GM19240 (cell line): Measurements from ENCODE around the gene SNAI3.

ENCODE experiments used
- DNase-seq: peaks from one replicate; pipeline ENCODE4 v3.0.0; 2011; ENCODE audit warnings: low spot score; ENCODE audit not compliant: insufficient read length

The SNAI3 gene

DNA sequence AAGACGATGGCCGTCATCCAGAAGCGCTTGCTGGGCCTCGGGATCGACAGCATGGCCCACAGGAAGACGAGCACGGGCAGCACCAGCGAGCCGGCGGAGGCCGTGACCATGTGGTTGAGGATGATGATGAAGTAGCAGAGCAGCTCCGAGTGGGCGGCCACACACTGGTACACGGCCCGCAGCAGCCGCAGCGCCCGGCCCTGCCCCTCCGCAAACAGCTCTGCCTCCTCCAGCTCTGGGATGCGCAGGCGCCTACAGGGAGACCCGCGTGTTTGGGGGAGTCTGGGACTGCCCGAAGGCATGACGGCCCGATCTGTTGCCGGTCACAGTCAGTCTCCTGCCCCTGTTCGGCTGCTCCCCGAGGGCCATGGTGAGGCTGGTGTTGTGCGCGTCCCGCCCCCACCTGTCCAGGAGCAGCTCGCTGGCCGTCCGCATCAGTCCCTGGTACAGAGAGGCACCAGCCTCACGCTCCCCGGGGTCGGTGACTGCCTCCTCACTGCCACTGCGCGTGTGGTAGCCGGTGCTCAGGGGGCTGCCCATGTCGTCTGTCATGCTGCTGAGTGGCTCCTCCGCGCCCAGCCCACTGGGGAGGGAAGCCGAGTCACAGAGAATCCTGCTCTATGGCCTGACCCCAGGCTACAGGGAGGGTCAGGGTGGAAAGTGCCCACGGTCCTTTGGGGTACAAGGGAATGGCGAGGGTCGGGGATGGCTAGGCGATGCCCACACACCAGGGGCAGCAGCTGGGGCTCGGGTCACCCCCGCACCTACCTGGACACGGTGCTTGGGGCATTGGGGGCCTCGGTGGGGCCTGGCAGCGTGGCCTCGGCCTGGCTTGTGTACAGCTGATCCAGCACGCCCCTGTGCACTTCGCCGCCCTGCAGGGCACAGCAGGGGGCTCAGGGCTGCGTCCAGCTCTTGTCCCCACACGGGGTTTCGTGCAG lies 35.8 kb upstream of the SNAI3 start:
- DNase-seq, result no peak

DNA sequence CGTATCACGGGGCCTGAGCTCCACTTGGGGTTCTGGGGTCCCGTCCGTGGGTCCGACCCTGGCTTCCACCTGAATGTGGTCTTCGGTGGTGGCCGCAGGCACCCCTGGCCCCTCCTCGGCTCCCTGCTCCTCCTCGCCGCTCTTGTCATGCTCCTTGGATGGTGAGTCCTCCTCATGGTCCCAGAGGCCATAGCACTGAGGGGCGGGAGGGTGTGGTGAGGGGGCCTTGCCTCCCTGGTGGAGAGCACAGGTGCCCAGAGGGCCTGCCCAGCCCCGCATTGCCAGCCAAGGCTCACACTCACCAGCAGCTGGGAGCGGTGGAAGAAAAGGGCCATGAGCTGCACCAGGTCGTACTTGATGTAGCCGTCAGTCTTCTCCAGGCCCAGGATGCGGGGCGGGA lies 34.9 kb upstream of the SNAI3 start:
- no peak for DNase-seq

DNA sequence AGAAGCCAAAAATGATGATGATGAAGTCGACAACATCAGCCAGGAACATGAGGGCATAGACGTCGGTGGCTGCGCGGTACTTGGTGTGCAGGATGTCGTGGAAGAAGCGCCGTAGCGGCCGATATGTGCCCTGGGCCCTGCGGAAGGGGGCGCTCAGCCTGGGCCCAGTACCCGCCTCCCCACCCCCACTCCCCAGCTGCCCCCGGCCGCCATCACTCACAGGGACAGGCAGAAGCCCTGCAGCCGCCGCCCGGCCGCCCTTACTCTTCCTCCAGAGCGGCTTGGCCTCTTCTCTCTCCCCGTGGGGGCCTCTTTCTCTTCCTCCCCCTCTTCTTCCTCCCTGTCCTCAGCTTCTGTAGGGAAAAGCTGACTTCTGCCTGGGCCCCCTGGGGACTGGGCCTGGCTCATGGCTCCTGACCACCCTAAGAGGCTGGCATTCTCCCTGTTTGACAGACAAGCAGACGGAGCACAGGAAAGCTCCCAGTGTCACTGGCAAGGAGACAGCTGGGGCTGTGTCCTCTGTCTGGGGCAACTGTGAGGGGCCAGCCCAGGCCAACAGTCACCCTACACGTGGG lies 34.2 kb upstream of the SNAI3 start:
- no peak for DNase-seq

DNA sequence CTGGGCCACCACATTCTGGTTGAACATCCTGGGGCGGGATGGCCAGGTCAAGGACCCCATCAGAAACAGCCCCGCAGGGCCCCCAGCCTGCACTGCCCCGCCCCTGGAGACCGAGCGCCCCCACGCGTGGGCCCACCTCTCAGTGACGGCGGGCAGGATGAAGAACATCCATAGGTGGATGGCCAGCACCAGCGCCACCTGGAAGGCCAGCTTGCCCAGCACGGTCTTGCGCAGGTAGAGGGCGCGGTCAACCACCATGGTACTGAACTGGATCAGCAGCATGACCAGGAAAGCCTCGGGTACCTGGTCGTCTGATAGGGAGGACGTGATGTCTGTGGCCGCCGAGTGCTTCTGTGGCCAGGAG lies 33.6 kb upstream of the SNAI3 start:
- no peak for DNase-seq

DNA sequence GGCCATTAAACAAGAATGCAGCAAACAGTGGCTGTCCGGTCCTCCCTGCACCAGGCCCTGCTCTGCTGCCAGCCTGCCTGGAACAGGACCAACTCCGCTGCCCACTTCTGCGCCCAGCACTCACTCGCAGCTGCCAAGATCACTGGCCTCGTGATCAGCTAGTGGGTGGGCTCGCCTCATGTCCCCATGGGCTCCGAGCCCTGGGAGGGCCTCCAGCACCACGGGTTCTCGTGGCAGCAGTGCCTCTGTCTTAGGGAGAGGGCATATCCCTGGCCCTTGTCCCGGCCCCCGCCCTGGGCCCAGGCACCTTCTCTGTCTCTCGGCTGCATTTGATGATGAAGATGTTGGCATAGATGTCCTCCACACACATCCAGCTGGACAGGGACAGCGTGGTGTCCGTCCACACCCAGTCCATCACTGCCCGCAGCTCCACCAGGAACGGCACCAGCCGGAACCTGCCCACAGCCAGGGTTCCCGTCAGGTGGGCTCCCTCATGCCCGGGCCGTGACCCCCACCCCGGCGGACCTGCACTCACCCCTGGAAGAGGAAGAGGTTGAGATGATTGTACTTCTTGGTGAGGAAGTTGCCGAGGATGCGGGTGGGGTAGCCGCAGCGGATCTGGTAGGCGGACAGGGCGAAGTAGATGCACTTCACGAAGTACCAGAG lies 33.1 kb upstream of the SNAI3 start:
- no peak for DNase-seq

DNA sequence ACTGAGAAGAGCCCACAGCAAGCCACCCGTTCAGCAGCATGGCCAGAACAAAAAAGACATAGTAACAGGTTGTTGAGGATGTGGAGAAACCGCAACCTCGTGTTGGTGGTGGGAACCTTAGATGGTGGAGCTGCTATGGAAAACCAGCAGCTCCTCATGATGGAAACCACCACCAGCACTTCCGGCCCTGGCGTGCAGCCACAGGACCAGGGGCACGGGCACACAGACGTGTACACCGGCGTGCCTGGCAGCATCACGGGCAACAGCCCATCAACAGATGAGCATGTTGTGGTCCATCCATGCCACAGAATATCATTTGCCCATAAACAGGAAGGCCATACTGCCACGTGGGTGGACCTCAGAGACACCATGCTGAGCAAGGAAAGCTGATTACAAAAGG lies 31.9 kb upstream of the SNAI3 start:
- no peak for DNase-seq

DNA sequence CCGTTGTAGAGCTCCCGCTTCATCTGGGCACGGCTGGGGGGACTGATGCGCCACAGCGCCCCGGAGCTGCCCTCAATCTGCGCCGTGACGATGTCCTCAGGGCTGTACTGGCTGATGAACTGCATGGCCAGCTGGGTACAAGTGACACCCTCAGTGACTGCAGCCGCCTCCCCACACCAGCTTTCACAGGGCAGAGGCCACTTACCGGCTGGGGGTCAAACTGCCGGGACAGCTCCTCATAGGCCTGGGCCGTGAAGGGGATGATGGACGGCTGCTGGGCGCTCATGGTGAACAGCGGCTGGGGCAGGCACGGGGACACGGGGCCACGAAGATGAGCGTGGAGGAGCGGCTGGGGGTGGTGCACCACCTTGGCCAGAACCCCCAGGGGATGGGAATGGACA lies 30.3 kb upstream of the SNAI3 start:
- DNase-seq, result no peak

DNA sequence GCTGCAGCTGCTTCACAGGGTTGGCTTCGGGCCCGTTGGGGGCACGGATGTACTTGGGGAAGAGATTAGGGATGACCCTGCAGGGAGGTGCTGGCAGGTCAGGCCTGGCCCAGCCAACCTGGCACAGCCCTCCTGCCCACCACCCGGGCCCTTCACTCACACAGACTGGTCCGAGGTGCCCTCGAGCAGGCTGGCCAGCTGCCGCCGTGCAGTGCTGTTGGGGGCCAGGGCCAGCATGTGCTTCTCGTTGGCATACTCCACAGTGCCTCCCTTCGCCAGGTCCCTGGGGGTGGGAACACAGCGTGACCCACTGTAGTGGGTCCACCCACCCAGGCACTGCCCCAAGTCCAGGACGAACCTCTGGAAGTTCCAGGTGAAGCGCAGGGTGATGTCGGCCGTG lies 29.9 kb upstream of the SNAI3 start:
- DNase-seq, result no peak

DNA sequence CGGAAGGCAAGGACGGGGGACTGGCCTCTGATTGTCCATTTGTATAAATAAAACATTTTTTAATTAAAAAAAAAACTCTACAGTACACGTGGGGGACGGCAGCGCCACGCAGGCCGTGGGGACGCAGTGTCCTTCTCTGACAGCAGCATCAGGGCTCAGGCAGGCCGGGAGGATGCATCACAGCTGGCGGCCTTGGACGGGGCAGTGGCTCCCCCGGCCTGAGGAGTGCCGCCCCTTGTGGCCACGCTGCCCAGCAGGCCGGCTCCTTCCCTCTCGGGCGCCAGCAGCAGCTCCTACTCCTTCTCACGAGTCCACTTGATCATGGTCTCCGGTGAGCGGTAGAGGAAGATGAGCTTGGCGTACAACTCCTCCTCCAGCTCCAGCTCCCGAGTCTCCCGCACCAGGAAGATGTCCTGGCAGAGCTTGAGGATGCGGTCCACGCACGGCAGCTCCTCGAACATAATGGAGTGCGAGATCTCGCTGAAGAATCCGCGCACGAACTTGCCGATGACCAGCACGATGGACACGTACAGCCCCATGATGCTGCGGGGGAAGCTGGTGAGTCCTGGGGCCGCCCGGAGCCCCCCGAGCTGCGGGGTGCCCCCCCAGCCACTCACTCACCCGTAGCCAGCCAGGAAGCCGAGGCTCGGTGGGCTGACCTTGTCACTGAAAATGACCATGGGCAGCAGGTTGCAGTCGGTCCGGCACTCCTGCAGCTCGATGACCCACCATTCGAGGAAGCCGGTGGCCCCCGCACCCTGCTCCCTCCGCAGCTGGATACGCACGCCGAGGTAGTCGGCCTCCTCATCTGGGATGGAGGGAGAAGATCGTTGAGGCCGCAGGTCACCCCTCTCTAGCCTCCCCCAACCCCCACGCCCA lies 29.2 kb upstream of the SNAI3 start:
- DNase-seq, result no peak

DNA sequence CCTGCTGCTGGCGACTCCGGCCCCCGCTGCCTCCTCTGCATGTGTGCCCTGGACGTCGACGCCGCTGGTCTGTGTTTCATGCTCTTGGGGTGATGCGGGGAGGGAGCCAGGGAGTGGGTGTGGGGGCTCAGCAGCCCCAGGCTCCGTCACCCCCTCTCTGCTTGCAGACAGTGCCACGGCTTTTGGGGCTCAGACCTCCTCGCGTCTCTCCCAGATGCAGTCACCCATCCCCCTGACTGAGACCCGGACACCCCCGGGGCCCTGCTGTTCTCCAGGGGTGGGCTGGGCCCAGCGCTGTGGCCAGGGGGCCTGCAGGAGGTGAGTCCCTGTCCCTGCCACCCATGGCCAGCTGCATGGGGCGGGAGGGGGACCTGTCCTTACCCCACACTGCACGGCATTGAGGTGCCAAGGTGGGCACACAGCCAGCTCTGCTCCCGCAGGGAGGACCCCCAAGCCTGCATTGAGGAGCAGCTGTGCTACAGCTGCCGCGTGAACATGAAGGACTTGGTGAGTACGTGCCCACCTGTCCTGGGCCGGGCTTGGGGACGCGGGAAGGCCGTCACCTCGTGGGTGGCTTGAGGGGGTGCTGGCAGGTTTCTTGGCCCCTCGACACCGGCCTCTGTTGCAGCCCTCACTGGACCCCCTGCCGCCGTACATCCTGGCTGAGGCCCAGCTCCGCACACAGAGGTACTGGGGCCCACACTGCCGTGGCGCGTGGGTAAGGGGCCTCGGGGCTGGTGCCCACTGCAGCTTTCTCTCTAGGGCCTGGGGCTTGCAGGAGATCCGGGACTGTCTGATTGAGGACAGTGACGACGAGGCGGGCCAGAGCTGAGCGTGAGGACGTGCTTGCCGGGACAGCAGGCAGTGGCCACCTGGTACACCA lies 28.4 kb upstream of the SNAI3 start:
- no peak for DNase-seq

DNA sequence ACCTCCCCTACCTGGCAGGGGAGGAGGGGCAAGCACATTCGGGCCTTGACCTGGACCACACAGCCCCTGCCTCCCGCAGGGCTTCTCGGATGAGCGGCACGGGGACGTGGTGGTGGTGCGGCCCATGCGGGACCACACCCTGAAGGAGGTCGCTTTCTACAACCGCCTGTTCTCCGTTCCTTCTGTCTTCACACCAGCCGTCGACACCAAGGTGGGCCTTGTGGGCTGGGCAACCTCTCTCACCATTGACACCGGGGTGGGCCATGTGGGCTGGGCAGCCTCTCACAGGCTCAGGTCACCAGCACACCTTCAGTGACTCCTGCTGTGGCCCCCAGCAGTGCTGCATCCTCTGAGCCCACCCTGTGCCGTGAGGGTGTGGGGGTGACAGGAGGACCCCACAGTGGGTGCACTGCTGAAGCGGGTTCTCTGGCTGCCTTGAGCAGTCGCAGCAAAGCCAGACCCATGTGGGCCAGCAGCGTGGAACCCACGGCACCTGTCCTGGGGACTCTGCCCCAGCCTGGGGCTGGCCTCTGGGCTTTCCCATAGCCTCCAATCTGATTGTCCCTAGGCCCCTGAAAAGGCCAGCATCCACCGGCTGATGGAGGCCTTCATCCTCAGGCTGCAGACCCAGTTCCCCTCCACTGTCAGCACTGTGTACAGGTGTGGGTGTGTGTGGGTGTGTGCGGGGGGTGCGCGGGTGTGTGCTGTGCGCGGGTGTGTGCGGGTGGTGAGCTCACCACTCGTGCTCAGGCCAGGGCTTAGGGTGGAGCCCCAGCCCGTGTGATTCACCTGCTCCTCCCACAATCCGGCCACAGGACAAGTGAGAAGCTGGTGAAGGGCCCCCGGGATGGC lies 27.5 kb upstream of the SNAI3 start:
- DNase-seq, result no peak

DNA sequence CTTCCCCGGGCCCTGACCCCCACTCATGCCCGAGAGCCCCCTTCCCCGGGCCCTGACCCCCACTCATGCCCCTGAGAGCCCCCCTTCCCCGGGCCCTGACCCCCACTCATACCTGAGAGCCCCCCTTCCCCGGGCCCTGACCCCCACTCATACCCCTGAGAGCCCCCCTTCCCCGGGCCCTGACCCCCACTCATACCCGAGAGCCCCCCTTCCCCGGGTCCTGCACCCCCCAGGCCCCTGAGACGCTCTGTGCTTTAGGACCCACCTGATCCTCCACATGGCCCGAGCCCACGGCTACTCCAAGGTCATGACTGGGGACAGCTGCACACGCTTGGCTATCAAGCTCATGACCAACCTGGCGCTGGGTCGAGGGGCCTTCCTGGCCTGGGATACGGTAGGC lies 26.7 kb upstream of the SNAI3 start:
- DNase-seq, result no peak

DNA sequence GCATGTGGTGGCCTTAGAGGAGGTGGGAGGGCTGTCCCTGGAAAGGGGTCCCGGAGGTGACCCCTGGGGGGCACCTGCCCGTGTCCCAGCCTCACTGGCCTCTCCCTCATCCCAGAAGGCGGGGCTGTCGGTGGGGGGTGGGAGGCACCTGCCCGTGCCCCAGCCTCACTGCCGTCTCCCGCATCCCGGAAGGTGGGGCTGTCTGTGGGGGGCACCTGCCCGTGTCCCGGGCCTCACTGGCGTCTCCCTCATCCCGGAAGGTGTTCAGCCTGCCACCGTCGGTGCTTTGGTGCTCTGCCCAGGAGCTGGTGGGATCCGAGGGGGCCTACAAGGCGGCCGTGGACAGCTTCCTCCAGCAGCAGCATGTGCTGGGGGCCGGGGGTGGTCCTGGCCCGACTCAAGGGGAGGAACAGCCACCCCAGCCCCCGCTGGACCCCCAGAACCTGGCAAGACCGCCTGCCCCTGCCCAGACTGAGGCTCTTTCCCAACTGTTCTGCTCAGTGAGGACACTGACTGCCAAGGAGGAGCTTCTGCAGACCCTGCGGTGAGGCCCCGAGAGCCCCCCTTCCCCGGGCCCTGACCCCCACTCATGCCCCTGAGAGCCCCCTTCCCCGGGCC lies 26.2 kb upstream of the SNAI3 start:
- DNase-seq, result no peak

DNA sequence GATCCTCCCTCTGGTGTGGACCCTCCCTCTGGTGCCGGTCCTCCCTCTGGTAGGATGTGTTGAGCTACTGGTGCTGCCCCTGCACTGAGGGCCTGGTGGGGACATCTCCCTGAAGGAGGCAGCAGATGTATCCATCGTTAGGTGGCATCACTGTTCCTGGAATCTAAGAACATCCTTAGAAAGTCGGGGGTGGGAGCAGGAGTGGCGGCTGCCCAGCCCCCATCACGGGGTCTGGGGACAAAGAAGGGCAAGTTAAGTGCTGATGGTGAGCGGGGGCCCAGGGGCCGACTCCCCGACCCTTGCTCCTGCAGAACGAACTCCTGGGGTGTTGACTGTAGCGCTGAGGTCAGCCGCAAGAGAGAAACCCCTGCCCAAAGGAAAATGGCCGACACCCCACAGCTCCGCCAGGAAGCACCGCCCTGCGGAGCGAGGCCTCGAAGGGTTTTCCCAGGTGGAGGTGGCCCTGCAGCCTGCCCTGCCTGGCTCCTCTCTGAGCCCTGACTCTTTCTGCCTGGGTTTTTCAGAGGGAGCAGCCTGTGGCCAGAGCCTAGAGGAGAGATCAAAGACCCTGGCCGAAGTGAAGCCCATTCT lies 25.5 kb upstream of the SNAI3 start:
- DNase-seq, result no peak

DNA sequence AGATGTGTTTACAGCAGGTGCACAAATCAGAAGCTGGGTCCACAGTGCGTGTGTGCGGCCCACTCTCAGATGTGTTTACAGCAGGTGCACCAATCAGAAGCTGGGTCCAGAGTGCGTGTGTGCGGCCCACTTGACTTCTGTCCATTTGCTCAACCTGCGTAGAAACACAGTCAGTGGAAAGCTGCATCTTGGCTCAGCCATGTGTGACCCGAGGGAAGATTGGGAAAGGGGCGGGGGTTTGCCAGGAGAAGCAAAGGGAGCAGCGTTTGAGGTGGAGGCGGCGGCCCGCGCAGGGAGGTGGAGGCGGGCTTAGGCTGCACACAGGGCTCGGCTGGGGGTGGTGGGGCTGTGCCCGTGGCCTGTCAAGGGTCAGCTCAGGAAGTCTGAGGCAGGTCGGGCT lies 24.2 kb upstream of the SNAI3 start:
- DNase-seq, result no peak

DNA sequence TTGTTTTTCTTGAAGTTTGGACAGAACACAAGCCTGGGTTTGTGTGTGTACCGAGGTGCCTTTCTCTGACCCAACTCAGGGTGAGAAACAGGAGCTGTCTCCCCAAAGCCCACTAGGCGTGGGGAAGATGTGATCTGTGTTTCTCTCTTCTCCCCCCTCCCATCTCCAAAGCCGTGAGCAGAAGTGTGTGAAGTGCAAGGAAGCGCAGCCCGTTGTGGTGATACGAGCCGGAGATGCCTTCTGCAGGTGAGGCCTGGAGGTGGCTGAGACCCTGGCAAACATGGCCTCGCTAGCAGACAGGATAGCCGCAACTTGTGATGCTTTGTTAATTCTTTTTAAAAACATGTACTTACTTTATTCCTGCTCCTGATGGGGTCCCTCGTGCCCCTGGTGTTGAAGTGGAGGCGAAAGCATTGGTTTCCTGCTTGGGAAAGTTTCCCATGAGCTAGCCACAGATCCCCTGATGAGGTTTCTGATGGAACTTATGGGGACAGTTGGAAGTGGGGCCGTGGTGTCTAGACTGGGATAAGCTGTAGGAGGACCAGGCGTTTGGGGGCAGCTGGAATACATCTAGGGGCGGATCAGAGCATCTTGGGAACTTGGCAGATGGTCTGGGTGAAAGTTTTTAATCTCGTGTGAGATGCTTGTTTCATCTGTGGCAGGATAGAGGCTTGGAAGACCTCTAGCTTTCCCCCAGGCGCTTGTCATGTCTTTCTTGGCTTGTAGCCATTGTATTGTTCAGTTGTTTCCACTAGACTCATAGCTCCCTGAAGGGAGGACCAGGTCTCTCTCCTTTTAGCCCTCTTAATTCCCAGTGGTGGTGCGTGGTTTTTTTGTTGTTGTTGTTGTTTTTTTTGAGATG lies 20.9 kb upstream of the SNAI3 start:
- no peak for DNase-seq

DNA sequence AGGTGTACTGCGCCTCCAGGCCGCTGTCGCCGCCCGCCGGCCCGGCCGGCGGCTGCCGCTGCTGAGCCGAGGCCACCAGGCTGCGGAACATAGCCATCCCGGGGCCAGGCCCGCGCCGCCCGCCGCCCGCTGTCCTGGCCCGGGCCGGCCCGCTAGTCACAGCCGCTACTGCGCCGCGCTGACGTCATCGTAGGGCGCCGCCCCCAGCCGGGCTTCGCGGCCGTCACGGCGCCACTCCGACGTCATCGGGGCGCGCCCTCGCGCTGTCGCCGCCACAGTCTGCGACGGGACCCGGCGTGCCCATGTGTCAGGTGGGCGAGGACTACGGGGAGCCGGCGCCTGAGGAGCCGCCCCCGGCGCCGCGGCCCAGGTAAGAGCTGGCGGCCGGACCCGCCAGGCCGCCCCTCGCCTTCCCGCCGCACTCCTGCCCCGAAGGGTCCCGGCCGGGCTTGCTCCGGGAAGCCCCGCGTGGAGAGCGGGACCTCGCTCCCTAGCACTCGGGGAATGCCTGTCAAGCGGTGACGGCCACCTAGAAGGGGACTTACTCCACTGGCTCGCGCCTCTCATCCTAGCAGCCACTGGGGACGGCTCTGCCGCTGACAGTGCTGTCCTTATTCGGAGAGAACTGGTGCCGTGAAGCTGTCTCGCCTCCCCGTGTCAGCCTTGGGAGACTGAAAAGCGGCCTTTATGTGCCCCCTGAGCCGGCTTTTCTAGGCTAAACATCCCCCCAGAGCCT lies 20.1 kb upstream of the SNAI3 start, which contains the start of the genes CTU2 and RNF166:
CTU2 (plus strand) TSS at position 275 of the 736 bp plus-strand sequence; CDS start at position 303, 28 bp downstream.
RNF166 (minus strand) TSS at position 180 of the 736 bp plus-strand sequence; CDS start at position 97, 83 bp downstream.
- peak; percentile 99 for DNase-seq
